DND-41 (cell line): ENCODE measurements around the gene AUTS2.

Source experiments
- EZH2 ChIP-seq: IDR thresholded peaks from 3 replicates; pipeline ENCODE4 v1.6.1; 2012; ENCODE audit warnings: borderline replicate concordance, low read depth, mild to moderate bottlenecking, moderate library complexity, low read length, inconsistent platforms; ENCODE audit not compliant: severe bottlenecking
- TF ChIP-seq, protein P1 (sequence below): IDR thresholded peaks from 2 replicates; pipeline ENCODE4 v1.5.1; 2012; ENCODE audit warnings: borderline replicate concordance, low read length, moderate library complexity, mild to moderate bottlenecking; ENCODE audit not compliant: poor library complexity, severe bottlenecking; ENCODE audit errors: extremely low read depth

DNA sequence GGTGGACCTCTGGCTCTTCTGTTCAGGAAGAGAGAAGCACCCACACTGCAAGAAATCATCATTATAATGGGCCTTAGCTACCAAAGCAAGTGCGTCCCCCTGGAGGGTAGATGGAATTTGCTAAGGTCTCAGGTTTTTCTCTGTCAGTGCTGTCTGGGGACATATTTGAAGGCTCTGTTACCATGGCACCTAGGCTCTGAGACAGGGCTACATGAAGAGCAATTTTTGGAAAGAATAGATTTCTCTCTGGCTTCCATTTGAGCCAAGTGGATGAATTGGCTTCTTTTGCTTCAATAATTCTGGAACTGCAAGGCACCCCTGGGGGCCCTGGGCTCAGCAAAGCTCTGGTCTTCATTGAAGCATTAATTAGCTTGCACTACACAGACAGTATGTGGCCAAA lies 1184.5 kb downstream of the AUTS2 start:
- TF ChIP-seq, protein P1, sequence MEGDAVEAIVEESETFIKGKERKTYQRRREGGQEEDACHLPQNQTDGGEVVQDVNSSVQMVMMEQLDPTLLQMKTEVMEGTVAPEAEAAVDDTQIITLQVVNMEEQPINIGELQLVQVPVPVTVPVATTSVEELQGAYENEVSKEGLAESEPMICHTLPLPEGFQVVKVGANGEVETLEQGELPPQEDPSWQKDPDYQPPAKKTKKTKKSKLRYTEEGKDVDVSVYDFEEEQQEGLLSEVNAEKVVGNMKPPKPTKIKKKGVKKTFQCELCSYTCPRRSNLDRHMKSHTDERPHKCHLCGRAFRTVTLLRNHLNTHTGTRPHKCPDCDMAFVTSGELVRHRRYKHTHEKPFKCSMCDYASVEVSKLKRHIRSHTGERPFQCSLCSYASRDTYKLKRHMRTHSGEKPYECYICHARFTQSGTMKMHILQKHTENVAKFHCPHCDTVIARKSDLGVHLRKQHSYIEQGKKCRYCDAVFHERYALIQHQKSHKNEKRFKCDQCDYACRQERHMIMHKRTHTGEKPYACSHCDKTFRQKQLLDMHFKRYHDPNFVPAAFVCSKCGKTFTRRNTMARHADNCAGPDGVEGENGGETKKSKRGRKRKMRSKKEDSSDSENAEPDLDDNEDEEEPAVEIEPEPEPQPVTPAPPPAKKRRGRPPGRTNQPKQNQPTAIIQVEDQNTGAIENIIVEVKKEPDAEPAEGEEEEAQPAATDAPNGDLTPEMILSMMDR = no peak
- TF ChIP-seq EZH2 = no peak
